Right lobe of liver (tissue), 6 donors: ENCODE measurements around the gene MYH10. TPM values are rescaled to one million over a fixed set of nuclear protein-coding genes. Genes with fewer than 3 reads are reported as not detected.

Experiments
- ATAC-seq, 4 donors: fragments of 200-7000 bp; cut with Tn5 transposase; one replicate each; pipeline ENCODE4 v1.9.1; 2020; ENCODE audit warnings: mild to moderate bottlenecking in 4 of 4, moderate library complexity in 4 of 4
- DNase-seq, 3 donors: peaks; one replicate each; pipeline ENCODE4 v3.0.0-alpha.2; 2020
- H3K27ac ChIP-seq, 3 donors: fragments of 200-600 bp; one replicate each; pipeline ENCODE4 v1.8.0; 2022
- H3K27me3 ChIP-seq, 2 donors: fragments of 200-600 bp; one replicate each; pipeline ENCODE4 v1.8.0; 2022
- H3K36me3 ChIP-seq, 4 donors: fragments of 200-600 bp; sonication (generic) in 1 of 4; one replicate each; pipeline versions ENCODE4 v1.5.1 to v1.8.0; 2017 to 2022; ENCODE audit warnings: control low read depth in 1 of 4
- H3K4me1 ChIP-seq, 4 donors: fragments of 200-600 bp; sonication (generic) in 1 of 4; one replicate each; pipeline versions ENCODE4 v1.5.1 to v1.8.0; 2017 to 2022; ENCODE audit warnings: control low read depth in 1 of 4
- H3K4me3 ChIP-seq, 3 donors: fragments of 200-600 bp; one replicate each; pipeline ENCODE4 v1.8.0; 2022
- H3K9me3 ChIP-seq, 4 donors: fragments of 200-600 bp; sonication (generic) in 1 of 4; one replicate each; pipeline versions ENCODE4 v1.5.1 to v1.8.0; 2017 to 2022; ENCODE audit warnings: control low read depth in 1 of 4
- CTCF ChIP-seq, 4 donors: fragments of 200-600 bp in 3 of 4; fragments of 450-650 bp in 1 of 4; IDR thresholded peaks; one replicate each; pipeline versions ENCODE4 v1.5.1 to v1.8.0; 2016 to 2022; ENCODE audit warnings: antibody characterized with exemption in 4 of 4, mild to moderate bottlenecking in 2 of 4
- POLR2A ChIP-seq: fragments of 450-650 bp; IDR thresholded peaks from one replicate; pipeline ENCODE4 v1.6.1; 2017; ENCODE audit warnings: antibody characterized with exemption, mild to moderate bottlenecking
- WGBS: methylation state at CpG from one replicate; pipeline ENCODE4 v1.1.6; 2018; ENCODE audit warnings: low coverage, low lambda C conversion rate; ENCODE audit not compliant: insufficient coverage; ENCODE audit errors: missing lambda C conversion rate; 5-methylcytosine and 5-hydroxymethylcytosine counted together
- intact Hi-C, 2 donors: fragments of 100-400 bp; cut with DNase I; formaldehyde crosslinking; loops; one replicate each; pipeline versions ENCODE4 v1.11.2 to v1.14.1; 2022
- total RNA-seq, 6 experiments: library from RNA; depleted of rRNA in 2 of 6; stranded (reverse); fragments of >200 nt in 2 of 6; fragmentation: NEBNext Ultra II Directional in 3 of 6; extraction: Animal tissue kit (Norgen Biotek cat#: 25700) in 3 of 6; gene quantifications; one replicate each; pipeline versions ENCODE4 v1.1.0 to v1.2.4, GENCODE V29; 2016 to 2023
- donor health status: DM: no; HTN: yes; CAD: no.
- donor health status: DM: no; HTN: no; CAD: no.
- donor health status: DM: no; HTN: no; CAD: no.
- donor health status: DM: no; HTN: yes; CAD: no.
- donor health status: DM: no; HTN: yes; CAD: no.

Gene MYH10
- total RNA-seq, 6 experiments from 2014 or later = 19.8 to 32.9 (median 24.3) TPM

GRCh38 chr17:8588877-8589554, 41.5 kb downstream of the MYH10 start:
- WGBS = 30% methylated on average over 8 of the region's 8 CpGs
- peaks cover 0 to 15% (median 7%) of the 10 kb centered on the region in 4 donors for H3K4me1 ChIP-seq
- peak overlapping the region in 2 of 3 donors; percentile 14 to 48 for H3K27ac ChIP-seq
- TF ChIP-seq POLR2A (no peak), CTCF (IDR thresholded peaks at IDR 0.05) (no peak)
- no peaks in the 10 kb centered on the region for H3K9me3 ChIP-seq
- no peak overlapping the region for H3K4me3 ChIP-seq
- intact Hi-C loops = no loop called here
- H3K36me3 ChIP-seq = no peaks in the 10 kb centered on the region
- ATAC-seq = peak; percentile 25 to 54 (median 52)
- H3K27me3 ChIP-seq = no peaks in the 10 kb centered on the region
- DNase-seq = no peak

GRCh38 chr17:8586766-8587165, 43.8 kb downstream of the MYH10 start:
- no peaks in the 10 kb centered on the region for H3K9me3 ChIP-seq
- peaks cover 0 to 15% (median 7%) of the 10 kb centered on the region in 4 donors for H3K4me1 ChIP-seq
- WGBS = 96% methylated on average over 4 of the region's 4 CpGs
- no peak overlapping the region for H3K4me3 ChIP-seq
- H3K27me3 ChIP-seq = no peaks in the 10 kb centered on the region
- DNase-seq (no peak), ATAC-seq (no peak)
- no peaks in the 10 kb centered on the region for H3K36me3 ChIP-seq
- intact Hi-C loops = no loop called here
- H3K27ac ChIP-seq = no peak overlapping the region
- TF ChIP-seq CTCF (IDR thresholded peaks at IDR 0.05) = no peak
- no peak for TF ChIP-seq POLR2A

- intact Hi-C loops = no loop called here
- Histone ChIP-seq H3K4me1 (peaks cover 0 to 15% (median 7%) of the 10 kb centered on the region in 4 donors), H3K27ac (no peak overlapping the region), H3K36me3 (no peaks in the 10 kb centered on the region), H3K4me3 (no peak overlapping the region), H3K9me3 (no peaks in the 10 kb centered on the region), H3K27me3 (no peaks in the 10 kb centered on the region)
- ATAC-seq (no peak), DNase-seq (no peak)
- WGBS = 86% methylated on average over 1 of the region's 1 CpG
- TF ChIP-seq CTCF (IDR thresholded peaks at IDR 0.05) = no peak
- no peak for TF ChIP-seq POLR2A
These were observed 44.6 kb downstream of the MYH10 start for GRCh38 chr17:8585911-8586310.

GRCh38 chr17:8583954-8584353, 46.6 kb downstream of the MYH10 start:
- DNase-seq (no peak), ATAC-seq (no peak)
- H3K27me3 ChIP-seq = no peaks in the 10 kb centered on the region
- no peak for TF ChIP-seq CTCF (IDR thresholded peaks at IDR 0.05)
- no peak for TF ChIP-seq POLR2A
- intact Hi-C loops = no loop called here
- WGBS = 81% methylated on average over 2 of the region's 2 CpGs
- H3K4me3 ChIP-seq = no peak overlapping the region
- no peaks in the 10 kb centered on the region for H3K36me3 ChIP-seq
- H3K9me3 ChIP-seq = no peaks in the 10 kb centered on the region
- H3K27ac ChIP-seq = no peak overlapping the region
- peaks cover 0 to 7% (median 3%) of the 10 kb centered on the region in 4 donors for H3K4me1 ChIP-seq
